ENCODE measurements around the gene DAAM2.

GRCh38 chr6:39808964-39809363 is 16.8 kb downstream of the DAAM2 start:
- no peak for TF ChIP-seq ATF1 (CRISPR knock-in tag; IDR thresholded peaks at IDR 0.05)
- TF ChIP-seq ATF1 (tag; IDR thresholded peaks at IDR 0.05), result no peak
- TF ChIP-seq IRF9 (tag; IDR thresholded peaks at IDR 0.05), result no peak
- no peak for TF ChIP-seq CTCF (IDR thresholded peaks at IDR 0.05 in 2 of 3, conservative IDR thresholded peaks at IDR 0.05 in 1 of 3; ENCODE audit: insufficient read depth in 2 of 3, low read depth in 1 of 3, low read length in 3 of 3)
- no peak for TF ChIP-seq TFAP4 (CRISPR knock-in tag; IDR thresholded peaks at IDR 0.05; ENCODE audit: borderline replicate concordance)
- TF ChIP-seq MBD1 (CRISPR knock-in tag; IDR thresholded peaks at IDR 0.05), result no peak
- no peak for TF ChIP-seq FOXP1 (CRISPR knock-in tag; IDR thresholded peaks at IDR 0.05)
- TF ChIP-seq CEBPB (tag; IDR thresholded peaks at IDR 0.05), result no peak
- no peak for TF ChIP-seq EP400 (IDR thresholded peaks at IDR 0.05)
- TF ChIP-seq RFX7 (CRISPR knock-in tag; IDR thresholded peaks at IDR 0.05), result no peak
- no peak for TF ChIP-seq MLX (CRISPR knock-in tag; conservative IDR thresholded peaks at IDR 0.05)
